ENCODE results near the gene KCNAB1.

DNA sequence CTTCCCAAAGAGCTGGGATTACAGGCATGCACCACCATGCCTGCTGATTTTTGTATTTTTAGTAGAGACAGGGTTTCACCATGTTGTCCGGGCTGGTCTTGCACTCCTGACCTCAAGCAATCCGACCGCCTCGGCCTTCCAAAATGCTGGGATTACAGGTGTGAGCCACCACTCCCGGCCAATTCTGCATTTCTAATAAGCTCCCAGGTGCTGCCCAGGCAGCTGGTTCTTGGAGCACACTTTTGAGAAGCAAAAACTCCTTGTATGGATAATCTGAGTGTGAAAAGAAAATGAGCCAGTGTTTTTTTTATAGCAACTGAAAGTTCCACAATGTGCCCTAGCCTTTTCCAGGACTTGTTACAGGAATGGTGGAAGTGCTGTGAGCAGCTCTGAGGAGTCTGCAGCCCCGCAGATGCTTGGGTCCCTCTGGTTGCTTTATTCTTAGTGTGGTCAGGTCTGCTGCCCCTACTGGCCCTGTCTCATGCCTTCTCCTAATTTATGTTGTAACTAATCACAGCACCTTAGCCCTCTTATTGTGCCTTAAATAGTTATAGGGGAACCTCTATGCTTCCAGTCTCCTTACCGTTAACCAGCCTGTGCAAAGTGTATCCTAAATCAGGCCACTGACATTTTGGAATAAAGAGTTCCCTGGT lies 13.5 kb upstream of the KCNAB1 start:
- TF ChIP-seq, protein P1, sequence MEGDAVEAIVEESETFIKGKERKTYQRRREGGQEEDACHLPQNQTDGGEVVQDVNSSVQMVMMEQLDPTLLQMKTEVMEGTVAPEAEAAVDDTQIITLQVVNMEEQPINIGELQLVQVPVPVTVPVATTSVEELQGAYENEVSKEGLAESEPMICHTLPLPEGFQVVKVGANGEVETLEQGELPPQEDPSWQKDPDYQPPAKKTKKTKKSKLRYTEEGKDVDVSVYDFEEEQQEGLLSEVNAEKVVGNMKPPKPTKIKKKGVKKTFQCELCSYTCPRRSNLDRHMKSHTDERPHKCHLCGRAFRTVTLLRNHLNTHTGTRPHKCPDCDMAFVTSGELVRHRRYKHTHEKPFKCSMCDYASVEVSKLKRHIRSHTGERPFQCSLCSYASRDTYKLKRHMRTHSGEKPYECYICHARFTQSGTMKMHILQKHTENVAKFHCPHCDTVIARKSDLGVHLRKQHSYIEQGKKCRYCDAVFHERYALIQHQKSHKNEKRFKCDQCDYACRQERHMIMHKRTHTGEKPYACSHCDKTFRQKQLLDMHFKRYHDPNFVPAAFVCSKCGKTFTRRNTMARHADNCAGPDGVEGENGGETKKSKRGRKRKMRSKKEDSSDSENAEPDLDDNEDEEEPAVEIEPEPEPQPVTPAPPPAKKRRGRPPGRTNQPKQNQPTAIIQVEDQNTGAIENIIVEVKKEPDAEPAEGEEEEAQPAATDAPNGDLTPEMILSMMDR (conservative IDR thresholded peaks at IDR 0.05): no peak; the same call in 1 of the 2 replicates
- TF ChIP-seq EZH2 (IDR thresholded peaks at IDR 0.05; ENCODE audit: low read depth): no peak

Data from PC-9 (cell line).